Activated B cell treated with CpG ODN at 0.5 μM for 24 hours (primary cell): ENCODE results near the gene EME2. TPM values are rescaled to one million over a fixed set of nuclear protein-coding genes. Genes with fewer than 3 reads are reported as not detected.
A peak's percentile ranks its signal among the peaks of the same experiment; 100 is the strongest.

Experiments used
- ATAC-seq: fragments of 200-7000 bp; cut with Tn5 transposase; one replicate; pipeline ENCODE4 v1.10.0; 2021; ENCODE audit warnings: low read depth, mild to moderate bottlenecking, moderate library complexity
- CTCF ChIA-PET: fragments of 350-600 bp; sonication (Branson Sonifier 250); formaldehyde crosslinking; loops from one replicate; lab custom pipeline; 2021; ENCODE audit warnings: antibody characterized with exemption; lab: Charles Lee
- POLR2A ChIA-PET: fragments of 350-600 bp; sonication (Branson Sonifier 250); formaldehyde crosslinking; loops from one replicate; lab custom pipeline; 2021; ENCODE audit warnings: antibody characterized with exemption; lab: Charles Lee
- DNase-seq: peaks from one replicate; pipeline ENCODE4 v3.0.0; 2022
- H3K27ac Mint-ChIP-seq: one replicate; pipeline ENCODE4 v1.8.0; 2020; ENCODE audit warnings: mixed read lengths
- H3K27me3 Mint-ChIP-seq: one replicate; pipeline ENCODE4 v1.8.0; 2021; ENCODE audit warnings: mixed read lengths
- H3K36me3 Mint-ChIP-seq: one replicate; pipeline ENCODE4 v1.8.0; 2021; ENCODE audit warnings: low read depth, mixed read lengths
- H3K4me1 Mint-ChIP-seq: one replicate; pipeline ENCODE4 v1.8.0; 2021; ENCODE audit warnings: mixed read lengths
- H3K4me3 Mint-ChIP-seq: one replicate; pipeline ENCODE4 v1.8.0; 2020; ENCODE audit warnings: mild to moderate bottlenecking, mixed read lengths
- H3K9me3 Mint-ChIP-seq: one replicate; pipeline ENCODE4 v1.8.0; 2020; ENCODE audit warnings: mixed read lengths
- intact Hi-C: fragments of 100-400 bp; cut with micrococcal nuclease; formaldehyde crosslinking; loops from one replicate; pipeline ENCODE4 v1.15.1; 2024
- total RNA-seq: library from RNA; stranded (reverse); gene quantifications from 2 replicates; pipeline ENCODE4 v1.2.3, GENCODE V29; 2022
- TF ChIP-seq, protein P1 (sequence below): fragments of 200-600 bp; IDR thresholded peaks from one replicate; pipeline ENCODE4 v1.8.0; 2022; ENCODE audit warnings: antibody characterized with exemption, mild to moderate bottlenecking

EME2 gene
- total RNA-seq, 1 donor from 2014 or later = 49.9 TPM

DNA sequence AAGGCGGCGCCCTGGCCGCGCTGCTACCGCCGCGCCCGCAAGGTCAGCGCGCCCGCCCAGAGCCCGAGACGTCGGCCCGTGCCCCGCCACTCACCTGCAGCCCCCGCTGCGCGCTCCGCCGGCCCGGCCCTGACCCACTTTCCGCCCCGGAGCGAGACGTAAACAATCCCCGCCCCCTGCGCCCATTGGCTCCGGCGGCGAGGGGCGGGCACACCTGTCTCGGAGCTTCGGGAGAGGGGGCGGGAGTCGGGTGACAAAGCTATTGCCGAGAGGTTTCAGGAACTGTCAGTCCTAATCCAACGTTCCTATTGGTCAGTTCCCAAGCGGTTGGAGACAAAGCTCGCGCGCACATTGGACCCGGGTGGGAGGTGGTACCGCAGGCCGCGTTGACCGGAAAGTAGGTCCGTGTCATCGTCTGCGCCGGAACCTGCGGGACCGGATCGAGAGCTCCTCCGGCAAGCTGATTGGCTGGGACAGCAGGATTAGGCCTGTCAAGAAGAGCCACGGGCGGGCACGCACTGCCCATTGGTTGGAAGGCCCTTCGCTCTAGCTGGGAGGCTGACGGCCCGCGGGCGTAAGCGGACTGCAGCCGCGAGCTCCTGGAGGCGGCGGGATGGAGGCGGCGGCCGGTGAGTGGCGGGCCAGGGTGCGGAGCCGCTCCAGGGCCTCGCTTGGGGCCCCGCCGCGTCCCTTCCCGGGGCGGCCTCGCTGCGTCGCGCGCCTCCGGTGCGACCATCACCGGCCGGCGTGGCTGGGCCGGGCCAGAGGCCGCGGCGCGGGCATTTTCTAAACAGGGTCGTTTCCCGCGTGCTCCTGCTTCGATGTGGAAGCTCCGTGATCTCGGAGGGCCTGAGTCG is 10.0 kb downstream of the EME2 start, which contains the start of the genes NUBP2 and SPSB3:
Gene NUBP2 (plus strand): TSS at position 553 of the 857 bp plus-strand sequence. CDS start 61 bp downstream, at position 614.
Gene SPSB3 (minus strand): TSS at position 164 of the 857 bp plus-strand sequence. CDS start 1,088 bp downstream, outside the sequence.
- peak; percentile 91 for DNase-seq
- Mint-ChIP-seq H3K36me3 (peaks cover 14% of the 10 kb centered on the region), H3K27ac (peak within 1 kb of the TSS; percentile 87), H3K9me3 (no peaks in the 10 kb centered on the region), H3K27me3 (no peaks in the 10 kb centered on the region), H3K4me1 (peaks cover 24% of the 10 kb centered on the region), H3K4me3 (peak within 1 kb of the TSS; percentile 89)
- intact Hi-C loops = loop anchor here (1.0 to 5.0 kb wide), 10 partner anchors 9 to 970 kb away; partner anchors contain the start of genes HAGH, MAPK8IP3, MRPS34 and MSRB1
- ATAC-seq = peak; percentile 88
- CTCF ChIA-PET = interaction anchor here (0.6 to 2.1 kb wide), 6 partner anchors 10 to 419 kb away, joined by 3 to 15 read pairs (median 6); partner anchors contain the start of genes EME2, FAHD1, HAGH and MAPK8IP3
- POLR2A ChIA-PET = interaction anchor here (0.5 to 3.7 kb wide), 20 partner anchors 9 to 1380 kb away, joined by 3 to 88 read pairs (median 4); partner anchors contain the start of genes EME2, FAHD1, HAGH and JPT2
- TF ChIP-seq, protein P1, sequence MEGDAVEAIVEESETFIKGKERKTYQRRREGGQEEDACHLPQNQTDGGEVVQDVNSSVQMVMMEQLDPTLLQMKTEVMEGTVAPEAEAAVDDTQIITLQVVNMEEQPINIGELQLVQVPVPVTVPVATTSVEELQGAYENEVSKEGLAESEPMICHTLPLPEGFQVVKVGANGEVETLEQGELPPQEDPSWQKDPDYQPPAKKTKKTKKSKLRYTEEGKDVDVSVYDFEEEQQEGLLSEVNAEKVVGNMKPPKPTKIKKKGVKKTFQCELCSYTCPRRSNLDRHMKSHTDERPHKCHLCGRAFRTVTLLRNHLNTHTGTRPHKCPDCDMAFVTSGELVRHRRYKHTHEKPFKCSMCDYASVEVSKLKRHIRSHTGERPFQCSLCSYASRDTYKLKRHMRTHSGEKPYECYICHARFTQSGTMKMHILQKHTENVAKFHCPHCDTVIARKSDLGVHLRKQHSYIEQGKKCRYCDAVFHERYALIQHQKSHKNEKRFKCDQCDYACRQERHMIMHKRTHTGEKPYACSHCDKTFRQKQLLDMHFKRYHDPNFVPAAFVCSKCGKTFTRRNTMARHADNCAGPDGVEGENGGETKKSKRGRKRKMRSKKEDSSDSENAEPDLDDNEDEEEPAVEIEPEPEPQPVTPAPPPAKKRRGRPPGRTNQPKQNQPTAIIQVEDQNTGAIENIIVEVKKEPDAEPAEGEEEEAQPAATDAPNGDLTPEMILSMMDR = no peak

DNA sequence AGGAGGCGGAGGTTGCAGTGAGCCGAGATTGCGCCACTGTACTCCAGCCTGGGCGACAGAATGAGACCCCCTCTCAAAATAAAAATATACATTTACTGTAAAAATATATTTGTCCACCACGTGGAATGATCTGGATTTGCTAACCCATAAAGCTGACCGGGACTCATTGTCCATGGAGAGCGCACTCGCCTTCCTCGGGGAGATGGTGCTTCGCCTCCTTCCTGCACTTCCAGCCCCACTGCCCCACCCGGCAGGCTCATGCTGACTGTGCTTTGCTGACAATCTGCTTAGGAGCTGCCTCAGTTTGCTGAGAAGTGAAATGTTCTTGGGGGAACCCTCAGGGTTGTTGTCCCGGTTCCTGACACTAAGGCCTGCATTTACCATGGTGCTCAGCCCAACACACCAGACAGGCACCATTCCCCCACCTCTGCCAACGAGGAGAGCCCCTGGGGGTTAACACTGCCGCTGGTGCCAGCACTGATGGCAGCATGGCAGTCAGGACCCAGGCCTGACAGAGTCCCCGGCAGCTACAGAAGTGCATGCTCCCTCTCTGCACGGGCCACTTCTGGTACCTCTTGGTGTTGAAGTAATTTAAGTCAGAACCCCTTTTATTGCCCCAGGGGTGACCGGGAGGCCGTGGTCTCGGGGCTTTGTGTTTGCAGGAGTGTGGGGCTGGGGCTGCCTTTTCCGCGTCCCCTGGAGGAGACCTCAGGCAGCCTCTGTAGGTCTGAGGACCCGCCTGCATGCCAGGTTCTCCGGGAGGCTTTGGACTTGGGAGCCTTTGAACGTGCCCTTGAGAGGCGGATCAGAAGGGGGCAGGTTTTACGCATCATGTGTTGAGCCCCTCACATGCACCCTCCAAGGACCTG is 12.6 kb downstream of the EME2 start:
- intact Hi-C loops = loop anchor here (5.0 kb wide), 1 partner anchor 187 kb away; the partner anchor contains the start of gene TBL3
- TF ChIP-seq, protein P1 = no peak
- Mint-ChIP-seq H3K27me3 (no peaks in the 10 kb centered on the region), H3K36me3 (peaks cover 23% of the 10 kb centered on the region), H3K4me3 (peak overlapping the region; percentile 24), H3K27ac (no peak overlapping the region), H3K9me3 (no peaks in the 10 kb centered on the region), H3K4me1 (peaks cover 24% of the 10 kb centered on the region)
- ChIA-PET POLR2A (no interaction called here), CTCF (no interaction called here)
- DNase-seq (no peak), ATAC-seq (no peak)

DNA sequence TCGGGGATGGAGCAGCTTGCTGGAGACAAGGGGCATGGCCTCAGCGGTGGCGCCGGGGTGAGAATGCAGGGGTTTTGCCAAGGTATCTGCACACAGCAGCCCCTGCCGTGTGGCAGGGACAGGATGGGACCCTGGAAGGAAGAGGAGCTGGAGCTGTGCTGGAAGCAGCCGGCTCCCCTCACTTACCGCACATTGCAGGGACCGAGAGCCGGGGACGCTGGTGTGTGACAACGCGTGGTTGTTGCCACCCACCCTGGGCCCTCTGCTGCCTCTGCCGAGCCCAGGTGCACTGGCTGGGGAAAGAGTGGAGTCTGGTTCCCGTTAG is 13.2 kb downstream of the EME2 start:
- H3K4me3 Mint-ChIP-seq = no peak overlapping the region
- peaks cover 23% of the 10 kb centered on the region for H3K36me3 Mint-ChIP-seq
- TF ChIP-seq, protein P1 = no peak
- ChIA-PET POLR2A (interaction anchor here (0.6 kb wide), 1 partner anchor 50 kb away, joined by 4 read pairs; no protein-coding TSS in a partner anchor), CTCF (no interaction called here)
- H3K27me3 Mint-ChIP-seq = no peaks in the 10 kb centered on the region
- no peak for ATAC-seq
- no peak overlapping the region for H3K27ac Mint-ChIP-seq
- intact Hi-C loops = no loop called here
- peaks cover 24% of the 10 kb centered on the region for H3K4me1 Mint-ChIP-seq
- DNase-seq = no peak
- no peaks in the 10 kb centered on the region for H3K9me3 Mint-ChIP-seq

DNA sequence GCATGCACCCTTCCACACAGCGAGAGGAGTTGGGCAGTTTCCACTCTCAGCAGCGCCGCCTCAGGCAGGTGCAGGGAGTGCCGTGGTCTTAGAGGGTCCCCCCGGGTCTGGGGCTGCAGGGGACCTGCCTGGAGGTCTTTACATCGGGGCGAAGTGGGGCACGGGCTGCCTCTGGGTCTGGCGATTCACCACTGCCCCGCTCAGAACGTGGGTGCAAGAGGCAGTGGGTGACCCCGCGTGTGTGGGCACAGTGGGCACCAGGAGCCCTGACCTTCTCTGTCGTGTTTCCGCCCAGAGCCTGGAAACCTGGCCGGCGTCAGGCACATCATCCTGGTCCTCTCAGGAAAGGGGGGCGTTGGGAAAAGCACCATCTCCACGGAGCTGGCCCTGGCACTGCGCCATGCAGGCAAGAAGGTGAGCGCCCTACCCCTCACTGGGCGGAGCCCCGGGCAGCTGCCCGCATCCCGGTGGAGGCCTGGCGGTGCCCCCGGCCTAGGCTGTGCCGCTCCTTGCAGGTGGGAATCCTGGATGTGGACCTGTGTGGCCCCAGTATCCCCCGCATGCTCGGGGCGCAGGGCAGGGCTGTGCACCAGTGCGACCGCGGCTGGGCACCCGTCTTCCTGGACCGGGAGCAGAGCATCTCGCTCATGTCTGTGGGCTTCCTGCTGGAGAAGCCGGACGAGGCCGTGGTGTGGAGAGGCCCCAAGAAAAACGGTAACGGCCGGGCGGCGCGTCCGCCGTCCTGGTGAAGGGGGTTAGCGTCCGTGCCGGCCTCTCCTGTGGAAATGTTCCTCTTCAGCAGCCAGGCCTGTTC is 13.8 kb downstream of the EME2 start:
- H3K27ac Mint-ChIP-seq = no peak overlapping the region
- DNase-seq = peak; percentile 13

More for the DNA sequence above, 13.8 kb downstream of the EME2 start:
- POLR2A ChIA-PET = interaction anchor here (0.6 kb wide), 1 partner anchor 49 kb away, joined by 4 read pairs; no protein-coding TSS in a partner anchor
- intact Hi-C loops = no loop called here
- H3K9me3 Mint-ChIP-seq = no peaks in the 10 kb centered on the region
- peaks cover 20% of the 10 kb centered on the region for H3K4me1 Mint-ChIP-seq
- ATAC-seq = no peak
- no peak overlapping the region for H3K4me3 Mint-ChIP-seq
- TF ChIP-seq, protein P1 = no peak
- peaks cover 23% of the 10 kb centered on the region for H3K36me3 Mint-ChIP-seq
- H3K27me3 Mint-ChIP-seq = no peaks in the 10 kb centered on the region
- CTCF ChIA-PET = no interaction called here
